SK-N-MC (cell line): ENCODE measurements around the gene CPT1A.

Source experiments
- EZH2 ChIP-seq: fragments of 200-600 bp; sonication (generic); IDR thresholded peaks from one replicate; pipeline ENCODE4 v1.6.1; 2017; ENCODE audit warnings: antibody characterized with exemption
- POLR2AphosphoS5 ChIP-seq: IDR thresholded peaks from 2 replicates; pipeline ENCODE4 v1.6.1; 2012; ENCODE audit warnings: mild to moderate bottlenecking, low read depth, low read length, borderline replicate concordance

GRCh38 chr11:68734111-68734510 is 107.6 kb downstream of the CPT1A start:
- no peak for TF ChIP-seq EZH2
- TF ChIP-seq POLR2AphosphoS5 = no peak
